SJSA1 (cell line): ENCODE measurements around the gene NEDD4. TPM values are rescaled to one million over a fixed set of nuclear protein-coding genes. Genes with fewer than 3 reads are reported as not detected.
"Not testable (repeated sequence)": the region's sequence is repeated elsewhere in the genome, so short reads cannot be mapped to it uniquely, and the experiment has no call there.

Experiments used
- DNase-seq, 2 experiments: peaks; one replicate each; pipeline ENCODE4 v3.0.0-alpha.2; 2015 to 2020; ENCODE audit warnings: low spot score in 2 of 2, low read depth in 1 of 2
- H3K27ac ChIP-seq: fragments of 250-450 bp; sonication (Bioruptor Pico); 2 replicates; pipeline ENCODE4 v1.5.1; 2020; ENCODE audit warnings: mild to moderate bottlenecking, moderate library complexity
- H3K27me3 ChIP-seq: fragments of 250-450 bp; sonication (Bioruptor Pico); replicated peaks from 2 replicates; pipeline ENCODE4 v1.5.1; 2020; ENCODE audit warnings: mild to moderate bottlenecking, moderate library complexity
- H3K36me3 ChIP-seq: fragments of 250-450 bp; sonication (Bioruptor Pico); 2 replicates; pipeline ENCODE4 v1.5.1; 2020; ENCODE audit warnings: mild to moderate bottlenecking
- H3K4me1 ChIP-seq: fragments of 250-450 bp; sonication (Bioruptor Pico); replicated peaks from 2 replicates; pipeline ENCODE4 v1.6.1; 2021; ENCODE audit warnings: mild to moderate bottlenecking
- H3K4me3 ChIP-seq: fragments of 250-450 bp; sonication (Bioruptor Pico); 2 replicates; pipeline ENCODE4 v1.5.1; 2020; ENCODE audit warnings: mild to moderate bottlenecking
- H3K9me3 ChIP-seq: fragments of 250-450 bp; sonication (Bioruptor Pico); replicated peaks from 2 replicates; pipeline ENCODE4 v1.5.1; 2020; ENCODE audit warnings: mild to moderate bottlenecking
- total RNA-seq: library from RNA; depleted of rRNA; stranded (reverse); fragments of >200 nt; shearing (Covaris generic); gene quantifications from 2 replicates; pipeline ENCODE4 v1.2.3, GENCODE V29; 2014

NEDD4 gene
- total RNA-seq, 1 experiment from 2014 or later, result 114 TPM

- Histone ChIP-seq H3K27ac (no peak overlapping the region), H3K36me3 (peaks cover 30% of the 10 kb centered on the region), H3K9me3 (no peaks in the 10 kb centered on the region), H3K27me3 (no peaks in the 10 kb centered on the region), H3K4me1 (peaks cover 7% of the 10 kb centered on the region; the same call in 1 of the 2 replicates), H3K4me3 (no peak overlapping the region)
- DNase-seq, result peak in 1 of 2 experiments; percentile 10
Measured at GRCh38 chr15:55873024-55873720, 120.2 kb downstream of the NEDD4 start.

GRCh38 chr15:55872471-55872870 lies 120.9 kb downstream of the NEDD4 start:
- Histone ChIP-seq H3K27me3 (no peaks in the 10 kb centered on the region), H3K4me3 (no peak overlapping the region), H3K27ac (no peak overlapping the region), H3K9me3 (no peaks in the 10 kb centered on the region), H3K36me3 (peaks cover 31% of the 10 kb centered on the region), H3K4me1 (peaks cover 10% of the 10 kb centered on the region; the same call in 1 of the 2 replicates)
- no peak for DNase-seq

GRCh38 chr15:55869660-55870059 lies 123.8 kb downstream of the NEDD4 start:
- Histone ChIP-seq H3K27me3 (no peaks in the 10 kb centered on the region), H3K9me3 (no peaks in the 10 kb centered on the region), H3K27ac (no peak overlapping the region), H3K4me3 (no peak overlapping the region), H3K4me1 (peaks cover 12% of the 10 kb centered on the region; the same call in 1 of the 2 replicates), H3K36me3 (peaks cover 35% of the 10 kb centered on the region)
- DNase-seq, result no peak

- H3K4me1 ChIP-seq, result peaks cover 12% of the 10 kb centered on the region; the same call in 1 of the 2 replicates
- no peak for DNase-seq
- no peaks in the 10 kb centered on the region for H3K9me3 ChIP-seq
- peaks cover 38% of the 10 kb centered on the region for H3K36me3 ChIP-seq
- no peaks in the 10 kb centered on the region for H3K27me3 ChIP-seq
- no peak overlapping the region for H3K27ac ChIP-seq
- H3K4me3 ChIP-seq, result no peak overlapping the region
Measured at GRCh38 chr15:55868707-55869106, 124.7 kb downstream of the NEDD4 start.

DNA sequence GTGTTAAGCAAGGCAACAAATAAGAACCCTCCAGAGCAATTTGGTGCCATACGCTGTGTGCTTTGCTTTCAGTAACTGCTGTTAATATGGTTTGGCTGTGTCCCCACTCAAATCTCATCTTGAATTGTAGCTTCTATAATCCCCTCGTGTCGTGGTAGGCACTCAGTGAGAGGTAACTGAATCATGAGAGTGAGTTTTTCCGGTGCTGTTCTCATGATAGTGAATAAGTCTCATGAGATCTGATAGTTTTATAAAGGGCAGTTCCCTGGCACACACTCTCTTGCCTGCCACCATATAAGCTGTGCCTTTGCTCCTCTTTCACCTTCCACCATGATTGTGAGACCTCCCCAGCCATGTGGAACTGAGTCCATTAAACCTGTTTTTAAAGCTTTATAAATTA lies 125.1 kb downstream of the NEDD4 start:
- H3K9me3 ChIP-seq, H3K27ac ChIP-seq, DNase-seq: not testable (repeated sequence)

DNA sequence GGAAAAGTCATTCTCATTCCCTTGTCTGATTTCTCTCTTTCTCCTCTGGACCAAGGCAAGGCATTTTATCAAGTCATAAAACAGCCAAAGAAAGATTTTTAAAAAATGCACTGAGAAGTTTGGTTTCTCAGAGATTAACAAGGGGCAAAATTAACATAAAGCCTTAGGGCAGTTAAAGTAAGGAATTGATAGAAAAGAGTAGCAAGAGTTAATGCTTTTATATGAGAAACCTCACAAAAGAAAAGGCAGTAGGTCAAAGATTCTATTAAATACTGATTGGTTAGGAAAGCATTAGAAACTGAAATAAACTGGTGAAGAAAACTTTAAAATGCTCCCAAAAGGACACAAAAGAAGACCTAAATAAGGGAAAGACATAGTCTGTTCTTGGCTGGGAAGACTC lies 129.5 kb downstream of the NEDD4 start:
- H3K27me3 ChIP-seq, result no peaks in the 10 kb centered on the region
- no peak overlapping the region for H3K27ac ChIP-seq
- peaks cover 58% of the 10 kb centered on the region for H3K36me3 ChIP-seq
- no peaks in the 10 kb centered on the region for H3K9me3 ChIP-seq
- peaks cover 6% of the 10 kb centered on the region; the same call in 1 of the 2 replicates for H3K4me1 ChIP-seq
- no peak overlapping the region for H3K4me3 ChIP-seq
- DNase-seq, result no peak

More for the DNA sequence above, 125.1 kb downstream of the NEDD4 start:
- H3K4me3 ChIP-seq, H3K27me3 ChIP-seq: not testable (repeated sequence)
- Histone ChIP-seq H3K36me3 (peaks cover 42% of the 10 kb centered on the region), H3K4me1 (peaks cover 12% of the 10 kb centered on the region; the same call in 1 of the 2 replicates)

GRCh38 chr15:55861115-55861514 lies 132.3 kb downstream of the NEDD4 start:
- H3K4me3 ChIP-seq, result no peak overlapping the region
- H3K9me3 ChIP-seq, result no peaks in the 10 kb centered on the region
- DNase-seq, result no peak
- H3K27me3 ChIP-seq, result no peaks in the 10 kb centered on the region
- H3K36me3 ChIP-seq, result peaks cover 69% of the 10 kb centered on the region
- peaks cover 9% of the 10 kb centered on the region; the same call in 1 of the 2 replicates for H3K4me1 ChIP-seq
- H3K27ac ChIP-seq, result no peak overlapping the region

GRCh38 chr15:55860468-55860867 lies 132.9 kb downstream of the NEDD4 start:
- DNase-seq, result no peak
- Histone ChIP-seq H3K4me3 (no peak overlapping the region), H3K27ac (no peak overlapping the region), H3K36me3 (peaks cover 71% of the 10 kb centered on the region), H3K4me1 (peaks cover 9% of the 10 kb centered on the region; the same call in 1 of the 2 replicates), H3K27me3 (no peaks in the 10 kb centered on the region), H3K9me3 (no peaks in the 10 kb centered on the region)

DNA sequence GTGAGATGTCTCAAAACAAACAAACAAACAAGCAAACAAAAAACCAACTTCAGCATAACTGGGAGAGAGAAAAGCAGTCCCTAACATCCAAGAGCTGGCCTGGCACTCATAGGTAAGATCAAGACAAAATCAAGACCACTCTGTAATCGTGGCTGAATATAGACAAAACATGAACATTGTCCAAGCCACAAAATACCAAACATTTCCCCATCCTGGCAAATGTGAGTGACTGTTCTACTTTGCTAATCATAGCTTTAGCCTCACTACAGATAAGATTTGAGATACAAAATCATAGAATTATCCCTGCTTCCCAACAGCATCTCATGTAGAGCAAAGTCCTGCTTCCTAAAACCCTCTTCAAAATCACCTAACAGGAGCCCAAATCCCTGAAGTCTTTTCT lies 133.7 kb downstream of the NEDD4 start:
- no peak overlapping the region for H3K27ac ChIP-seq
- H3K4me1 ChIP-seq, result peaks cover 9% of the 10 kb centered on the region; the same call in 1 of the 2 replicates
- DNase-seq, result no peak
- H3K9me3 ChIP-seq, result no peaks in the 10 kb centered on the region
- no peaks in the 10 kb centered on the region for H3K27me3 ChIP-seq
- peaks cover 77% of the 10 kb centered on the region for H3K36me3 ChIP-seq
- H3K4me3 ChIP-seq, result no peak overlapping the region

DNA sequence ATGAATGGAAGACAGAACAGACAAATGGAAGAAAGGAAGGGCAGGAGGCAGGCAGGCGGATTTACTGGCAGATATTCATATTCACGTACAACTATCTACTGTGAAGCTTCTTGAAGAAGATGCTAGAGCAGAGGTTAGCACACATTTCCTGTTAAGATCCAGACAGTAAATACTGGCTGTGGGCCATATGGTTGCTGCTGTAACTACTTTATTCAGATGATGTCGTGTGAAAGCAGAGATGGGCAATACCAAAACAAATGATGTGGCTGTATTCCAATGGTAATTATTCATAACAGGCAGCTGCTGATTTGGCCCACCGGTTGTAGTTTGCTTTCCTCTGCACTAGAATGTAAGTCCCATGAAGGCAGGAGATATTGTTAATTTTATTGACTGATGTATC lies 134.8 kb downstream of the NEDD4 start:
- no peaks in the 10 kb centered on the region for H3K9me3 ChIP-seq
- peaks cover 83% of the 10 kb centered on the region for H3K36me3 ChIP-seq
- H3K27me3 ChIP-seq, result no peaks in the 10 kb centered on the region
- H3K27ac ChIP-seq, result no peak overlapping the region
- no peak for DNase-seq
- peaks cover 9% of the 10 kb centered on the region; the same call in 1 of the 2 replicates for H3K4me1 ChIP-seq
- H3K4me3 ChIP-seq, result no peak overlapping the region

DNA sequence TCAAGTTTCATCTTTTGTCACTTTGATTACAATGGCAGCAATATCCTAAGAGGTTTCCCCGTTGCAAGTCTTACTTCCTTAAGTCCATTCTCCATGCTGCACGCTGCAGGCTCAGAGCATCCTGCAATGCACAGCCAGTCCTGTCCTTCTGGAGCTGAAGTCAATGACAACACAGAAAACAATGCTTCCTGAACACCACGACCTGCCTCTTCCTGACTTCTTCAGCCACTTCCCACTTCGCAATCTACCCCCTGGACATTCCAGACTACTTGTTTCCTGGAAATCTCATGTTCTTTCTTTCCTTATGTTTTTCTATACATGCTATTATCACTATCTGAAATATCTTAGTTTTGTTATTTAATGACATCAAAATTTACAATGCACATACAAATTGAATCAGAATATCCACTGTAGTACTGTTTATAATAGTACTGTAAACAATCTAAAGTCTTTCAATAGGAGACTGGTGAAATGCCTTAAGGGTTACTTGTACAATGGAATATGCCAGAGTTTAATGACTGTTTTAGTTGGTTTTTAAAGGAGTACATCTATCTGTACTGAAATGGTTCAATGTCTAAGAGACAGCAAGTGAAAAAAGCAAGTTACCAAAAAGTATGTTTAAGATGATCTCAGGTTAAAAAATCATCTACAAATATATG lies 136.8 kb downstream of the NEDD4 start:
- peaks cover 86% of the 10 kb centered on the region for H3K36me3 ChIP-seq

GRCh38 chr15:55853134-55853533 lies 140.3 kb downstream of the NEDD4 start:
- H3K36me3 ChIP-seq, result peaks cover 85% of the 10 kb centered on the region

More for the DNA sequence above, 136.8 kb downstream of the NEDD4 start:
- peak in 1 of 2 experiments; percentile 34 for DNase-seq
- Histone ChIP-seq H3K4me3 (no peak overlapping the region), H3K27me3 (no peaks in the 10 kb centered on the region), H3K9me3 (no peaks in the 10 kb centered on the region), H3K4me1 (peaks cover 9% of the 10 kb centered on the region; the same call in 1 of the 2 replicates), H3K27ac (no peak overlapping the region)

DNA sequence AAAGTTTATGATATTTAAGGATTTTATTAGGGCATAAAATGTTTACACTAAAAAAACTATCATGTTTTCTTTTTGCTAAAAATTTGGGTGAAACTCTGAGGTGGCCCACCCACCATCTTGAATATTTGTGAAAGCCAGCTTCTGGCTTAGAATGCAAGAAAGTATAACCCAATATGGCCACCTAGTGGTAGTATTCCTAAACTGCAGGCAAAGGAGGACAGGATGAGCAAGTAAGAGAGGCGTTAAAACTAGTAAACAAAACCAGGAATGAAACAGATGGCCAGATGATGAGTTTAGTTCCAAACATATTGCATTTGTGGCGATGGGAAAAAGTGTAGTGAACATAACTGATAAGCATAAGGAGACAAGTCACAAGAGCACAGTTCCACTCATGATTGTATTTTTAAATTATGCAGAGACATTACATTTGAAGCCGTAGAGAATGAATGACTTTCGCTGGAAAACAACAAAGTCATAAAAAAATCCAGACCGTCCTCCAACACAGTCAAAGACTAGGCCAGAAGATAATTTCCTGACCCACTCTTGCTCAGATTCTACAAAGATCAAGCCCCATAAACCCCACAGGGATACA lies 147.2 kb downstream of the NEDD4 start:
- Histone ChIP-seq H3K9me3 (no peaks in the 10 kb centered on the region), H3K36me3 (peaks cover 87% of the 10 kb centered on the region), H3K4me1 (peaks cover 3% of the 10 kb centered on the region; the same call in 1 of the 2 replicates), H3K4me3 (no peak overlapping the region), H3K27me3 (no peaks in the 10 kb centered on the region), H3K27ac (no peak overlapping the region)
- peak; percentile 67 to 74 for DNase-seq

More at GRCh38 chr15:55853134-55853533, 140.3 kb downstream of the NEDD4 start:
- Histone ChIP-seq H3K9me3 (no peaks in the 10 kb centered on the region), H3K4me1 (peaks cover 9% of the 10 kb centered on the region; the same call in 1 of the 2 replicates), H3K27ac (no peak overlapping the region), H3K4me3 (no peak overlapping the region), H3K27me3 (no peaks in the 10 kb centered on the region)
- DNase-seq, result no peak

DNA sequence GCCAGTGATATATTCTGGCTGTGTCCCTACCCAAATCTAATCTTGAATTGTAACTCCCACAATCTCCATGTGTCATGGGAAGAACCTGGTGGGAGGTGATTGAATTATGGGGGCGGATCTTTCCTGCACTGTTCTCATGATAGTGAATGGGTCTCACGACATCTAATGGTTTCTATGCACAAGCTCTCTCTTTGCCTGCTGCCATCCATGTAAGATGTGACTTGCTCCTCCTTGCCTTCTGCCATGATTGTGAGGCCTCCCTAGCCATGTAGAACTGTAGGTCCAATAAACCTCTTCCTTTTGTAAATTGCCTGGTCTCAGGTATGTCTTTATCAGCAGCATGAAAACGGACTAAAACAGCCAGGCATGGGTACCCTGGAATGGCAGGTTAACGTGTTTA lies 150.5 kb downstream of the NEDD4 start:
- H3K27me3 ChIP-seq, H3K4me3 ChIP-seq, H3K27ac ChIP-seq, DNase-seq, H3K9me3 ChIP-seq, H3K4me1 ChIP-seq: not testable (repeated sequence)
- H3K36me3 ChIP-seq, result peaks cover 81% of the 10 kb centered on the region
